GM18873 (cell line): ENCODE data around the gene FRMPD4.

Experiments used
- ATAC-seq: cut with Tn5 transposase; IDR thresholded peaks from one replicate; pipeline ENCODE4 v1.9.1; 2021; ENCODE audit warnings: mild to moderate bottlenecking, moderate library complexity, moderate number of reproducible peaks; ENCODE audit not compliant: unreplicated experiment, low FRiP score

FRMPD4 gene

DNA sequence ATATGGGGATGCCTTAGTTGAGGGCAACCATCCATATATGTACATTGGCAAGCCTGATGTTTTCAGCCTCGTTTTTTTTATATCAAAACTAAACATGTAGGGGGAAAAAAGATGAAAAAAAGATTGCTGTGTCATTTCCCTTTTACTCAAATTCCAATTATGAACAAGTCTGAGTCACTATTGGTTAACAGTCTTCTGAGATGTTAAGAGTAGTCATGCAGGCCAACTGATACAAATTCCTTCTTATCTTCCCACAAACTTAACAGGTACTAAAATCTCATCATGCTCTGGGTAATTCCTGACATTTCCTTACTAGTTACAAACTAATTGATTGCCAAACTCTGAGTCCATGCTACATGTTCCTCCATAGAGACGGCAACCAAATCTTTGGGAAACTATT lies 222.1 kb downstream of the FRMPD4 start:
- ATAC-seq: no peak

DNA sequence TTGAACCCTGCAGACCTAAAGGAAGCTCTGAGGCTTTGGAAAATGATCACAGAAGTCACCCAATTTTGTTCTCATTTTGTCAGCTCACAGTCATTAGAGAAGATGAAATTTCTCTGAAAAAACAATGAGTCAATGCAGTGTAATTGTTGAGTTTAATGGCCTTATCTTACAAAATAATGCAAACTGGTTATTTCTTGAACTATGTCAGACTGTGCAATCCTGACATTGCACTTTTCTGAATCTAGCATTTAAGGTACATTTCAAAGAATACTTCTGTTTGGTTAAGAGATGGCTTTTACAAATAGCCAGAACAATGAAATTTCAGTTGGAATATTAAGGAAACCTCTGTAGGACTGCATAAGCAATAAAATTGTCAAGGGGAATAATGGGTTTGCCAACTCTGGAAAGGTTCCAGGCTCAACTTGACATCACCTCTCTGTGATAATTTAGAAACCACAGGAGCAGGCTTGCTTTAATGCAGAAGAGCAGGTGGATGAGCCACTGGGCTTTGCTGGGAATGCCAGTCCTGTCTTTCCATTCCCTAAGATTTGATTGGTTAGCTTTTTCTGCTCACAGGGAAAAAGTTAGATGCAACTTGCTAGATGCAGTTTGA lies 222.8 kb downstream of the FRMPD4 start:
- ATAC-seq: no peak

DNA sequence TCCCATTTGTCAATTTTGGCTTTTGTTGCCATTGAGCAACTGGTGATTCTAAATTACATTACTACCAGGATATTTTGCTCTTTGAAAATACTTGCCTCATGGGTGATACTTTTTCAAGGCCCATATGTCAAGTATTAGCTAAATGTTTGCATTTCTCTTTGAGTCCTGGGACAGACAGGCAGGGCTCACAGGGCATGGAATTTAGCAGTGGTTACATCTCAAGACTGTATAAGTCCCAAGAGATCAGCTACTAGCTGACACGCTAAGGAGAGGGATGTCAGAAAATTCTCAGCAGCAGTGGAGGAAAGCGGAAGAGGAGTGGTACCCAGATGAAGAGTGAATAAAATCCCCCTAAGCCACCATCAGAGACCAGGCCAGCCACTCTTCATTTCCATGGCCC lies 224.9 kb downstream of the FRMPD4 start:
- ATAC-seq: no peak

DNA sequence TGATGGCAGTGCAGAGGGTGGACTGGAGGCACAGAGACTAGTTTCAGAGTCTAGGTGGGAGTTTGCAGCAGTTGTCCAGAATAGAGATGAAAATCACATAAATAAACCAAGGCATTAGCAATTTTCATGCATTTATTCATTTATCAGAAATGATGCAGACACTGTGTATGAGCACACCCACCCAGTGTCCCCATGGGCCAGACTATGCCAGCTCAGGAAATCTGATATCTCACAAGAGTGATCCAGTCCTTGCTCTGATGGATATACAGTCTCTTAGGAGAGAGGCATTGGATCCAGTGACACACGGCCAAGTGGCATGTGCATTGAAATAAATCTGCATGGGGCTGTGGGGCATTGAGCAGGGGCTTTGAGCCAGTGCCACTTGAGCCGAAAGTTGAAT lies 228.2 kb downstream of the FRMPD4 start:
- ATAC-seq: no peak

DNA sequence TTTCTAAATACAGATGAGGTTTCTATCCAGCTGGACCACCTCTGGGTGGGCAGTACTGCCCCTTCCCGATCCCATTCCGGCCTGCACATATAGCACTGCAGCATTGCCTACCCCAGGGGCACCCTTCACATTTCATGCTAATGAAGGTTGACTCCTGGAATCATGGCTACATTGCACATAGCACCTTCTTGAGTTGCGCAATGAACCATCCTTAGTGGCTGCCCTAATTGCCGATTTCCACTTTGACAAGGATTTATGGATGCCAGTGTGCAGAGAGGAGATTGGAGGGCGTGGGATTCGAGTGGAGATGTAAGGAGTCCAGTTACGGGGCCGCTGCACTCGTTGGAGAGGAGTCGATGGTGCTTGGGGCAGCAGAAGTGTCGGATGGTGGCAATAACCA lies 229.0 kb downstream of the FRMPD4 start:
- no peak for ATAC-seq

DNA sequence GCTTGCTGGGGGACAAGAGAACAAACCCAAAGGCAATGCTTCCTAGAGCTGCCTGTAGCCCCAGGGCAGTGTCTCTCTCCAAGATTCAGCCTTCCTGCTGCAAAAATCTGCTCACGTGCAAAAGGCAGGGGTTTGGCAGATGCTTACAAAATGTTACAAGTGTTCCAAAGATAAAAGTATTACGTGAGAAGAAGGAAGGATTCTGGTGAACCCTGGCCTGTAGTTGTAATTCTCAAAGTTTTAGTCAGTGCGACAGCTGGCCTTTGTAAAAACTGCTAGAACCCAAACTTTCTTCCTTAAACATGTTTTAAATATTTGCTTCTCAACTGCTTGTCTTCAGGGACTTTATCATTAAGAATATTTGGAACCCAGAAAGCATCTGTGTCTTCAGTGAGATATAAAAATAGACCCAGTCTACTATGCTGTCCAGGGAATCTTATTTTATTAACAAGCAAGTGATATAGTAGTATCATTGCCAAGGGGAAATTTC lies 232.3 kb downstream of the FRMPD4 start:
- ATAC-seq: no peak

DNA sequence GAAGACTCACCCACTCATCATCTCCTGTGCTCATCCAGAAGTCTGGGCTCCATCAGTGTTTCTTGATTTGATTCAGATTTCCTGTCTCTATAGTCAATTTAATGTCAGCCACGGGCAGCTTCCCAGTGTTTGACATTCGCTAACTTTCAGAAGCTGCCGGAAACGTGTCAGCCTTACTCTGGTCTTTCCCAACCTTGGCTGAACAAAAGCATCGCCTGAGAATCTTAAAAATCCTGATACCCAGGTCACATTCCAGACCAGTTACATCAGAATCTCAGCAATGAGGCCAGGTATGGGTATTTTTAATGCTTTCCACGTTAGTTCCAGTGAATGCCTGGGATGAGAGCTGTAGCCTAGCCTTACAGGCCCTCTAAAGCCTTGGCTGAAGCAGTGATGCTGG lies 233.8 kb downstream of the FRMPD4 start:
- ATAC-seq: no peak

DNA sequence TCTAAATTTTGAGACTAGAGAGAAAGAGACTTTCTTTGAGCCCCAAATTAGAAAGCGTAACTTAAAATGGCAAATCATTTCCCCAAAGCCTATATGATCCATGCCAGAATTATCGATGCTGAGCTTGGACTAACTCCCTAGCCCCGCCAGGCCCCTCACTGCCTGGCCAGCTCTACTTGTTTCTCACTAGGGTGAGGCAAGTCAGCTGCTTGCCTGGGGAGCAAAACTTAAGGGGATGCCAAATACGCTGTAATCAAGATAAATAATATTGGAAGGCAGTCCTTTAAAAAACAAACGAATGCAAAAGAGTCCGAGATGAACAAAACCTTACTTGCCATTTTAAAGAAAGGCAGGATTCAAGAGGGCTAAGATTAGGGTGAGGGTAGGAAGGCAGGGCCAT lies 236.0 kb downstream of the FRMPD4 start:
- ATAC-seq: no peak

DNA sequence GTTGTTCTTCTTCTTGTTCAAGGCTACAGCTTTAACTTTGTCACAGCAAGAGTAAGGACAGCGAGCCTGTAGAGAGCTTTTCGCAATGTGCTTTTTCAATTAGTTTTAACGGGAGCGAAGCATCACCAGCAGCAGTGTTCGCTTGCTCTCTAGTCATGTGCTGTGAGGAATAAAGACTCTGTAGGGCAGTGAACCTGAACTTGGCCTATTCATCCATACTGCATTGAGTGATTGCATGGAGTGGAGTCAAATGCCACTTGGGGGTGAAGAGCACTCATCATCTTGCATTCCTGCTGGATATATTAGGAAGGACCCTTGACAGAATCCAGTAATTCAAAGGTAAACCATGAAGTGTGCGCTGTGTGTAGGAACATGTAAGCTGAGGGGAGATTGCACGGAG lies 240.0 kb downstream of the FRMPD4 start:
- no peak for ATAC-seq

DNA sequence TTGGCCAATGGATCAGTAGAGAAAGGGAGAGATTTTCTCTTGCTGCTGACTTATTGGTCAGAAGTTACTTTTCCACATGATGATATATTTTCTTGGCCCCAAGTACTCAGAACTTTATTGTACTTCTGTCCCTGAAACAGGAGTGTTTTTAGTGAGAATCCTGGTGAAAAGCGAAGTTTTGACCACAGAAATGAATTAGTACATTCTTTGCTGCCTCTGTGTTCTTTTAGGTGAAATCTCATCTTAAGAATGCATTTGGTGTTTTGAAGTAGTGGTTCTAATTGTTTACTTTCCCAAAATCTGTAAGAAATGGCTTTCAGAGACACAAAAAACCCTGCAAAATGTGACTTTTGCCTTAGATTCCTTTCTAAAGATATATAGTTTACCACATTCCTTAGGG lies 240.4 kb downstream of the FRMPD4 start:
- no peak for ATAC-seq

DNA sequence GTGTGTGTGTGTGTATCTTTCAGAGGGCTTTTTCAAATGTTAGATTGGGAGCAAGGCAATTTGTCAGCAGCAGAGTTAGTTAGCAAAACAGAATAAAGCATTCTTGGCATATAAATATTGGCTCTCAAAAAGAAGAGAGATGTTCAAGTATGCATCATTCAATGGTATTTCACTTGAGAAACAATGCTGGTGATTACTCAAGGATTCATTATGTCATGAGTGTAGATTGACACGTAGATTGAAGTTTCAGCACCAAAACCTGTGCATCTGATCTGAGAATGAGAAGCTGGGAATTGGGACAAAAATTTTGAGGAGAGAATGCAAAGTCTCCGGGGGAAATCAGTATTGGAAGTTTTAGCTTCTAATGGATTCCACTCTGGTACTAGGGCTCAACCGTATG lies 241.4 kb downstream of the FRMPD4 start:
- ATAC-seq: no peak

DNA sequence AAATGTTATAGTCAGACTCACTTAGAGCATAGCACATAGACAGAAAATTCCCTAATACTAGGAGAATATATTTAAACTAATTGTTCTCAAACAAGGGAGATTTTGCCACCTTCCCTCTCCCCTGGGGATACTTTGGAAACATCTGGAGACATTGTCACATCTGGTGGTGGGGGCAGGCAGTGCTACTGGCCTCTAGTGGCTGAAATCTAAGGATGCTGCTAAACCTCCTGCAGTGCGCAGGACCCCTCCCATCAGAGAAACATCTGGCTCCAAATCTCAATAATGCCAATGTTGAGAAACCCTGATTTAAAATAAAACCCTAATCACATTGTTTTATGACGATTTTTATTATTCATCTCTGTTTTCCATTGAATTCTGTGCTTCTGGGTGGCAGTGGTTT lies 244.9 kb downstream of the FRMPD4 start:
- no peak for ATAC-seq

DNA sequence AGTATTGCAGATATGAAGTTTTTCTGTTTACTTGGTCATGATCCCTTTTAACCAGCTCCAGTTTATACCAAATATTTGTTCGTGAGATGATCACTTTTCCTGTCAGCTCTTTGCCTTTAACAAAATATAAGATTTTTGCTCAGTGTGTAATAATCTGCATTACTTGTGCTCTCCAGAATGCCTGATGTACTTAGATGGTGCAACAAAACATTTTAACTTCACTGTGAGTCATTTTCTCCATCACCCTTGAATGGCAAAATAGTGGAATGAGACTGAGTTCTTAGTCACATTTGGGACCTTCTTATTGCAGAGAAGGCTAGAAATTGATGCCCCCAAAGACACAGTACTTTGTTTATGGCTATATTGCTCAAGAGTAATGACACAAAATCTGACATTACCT lies 252.0 kb downstream of the FRMPD4 start:
- ATAC-seq: no peak

DNA sequence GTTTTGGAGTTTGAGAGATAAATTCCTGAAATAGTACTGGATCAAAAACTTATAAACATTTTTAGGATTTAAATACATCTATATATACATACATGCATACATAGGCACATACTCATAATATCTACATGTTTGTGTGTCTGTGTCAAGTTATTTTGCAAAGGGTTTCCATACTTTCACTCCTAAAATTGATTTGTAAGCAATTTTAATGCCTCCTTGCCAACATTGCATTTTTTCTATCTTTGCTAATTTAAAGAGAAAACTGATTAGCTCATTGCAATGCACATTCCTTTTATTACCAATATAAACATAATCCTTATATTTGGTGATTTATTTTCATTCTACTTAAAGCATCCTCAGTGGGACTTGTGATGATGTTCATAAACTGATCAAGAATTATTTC lies 258.3 kb downstream of the FRMPD4 start:
- ATAC-seq: no peak

DNA sequence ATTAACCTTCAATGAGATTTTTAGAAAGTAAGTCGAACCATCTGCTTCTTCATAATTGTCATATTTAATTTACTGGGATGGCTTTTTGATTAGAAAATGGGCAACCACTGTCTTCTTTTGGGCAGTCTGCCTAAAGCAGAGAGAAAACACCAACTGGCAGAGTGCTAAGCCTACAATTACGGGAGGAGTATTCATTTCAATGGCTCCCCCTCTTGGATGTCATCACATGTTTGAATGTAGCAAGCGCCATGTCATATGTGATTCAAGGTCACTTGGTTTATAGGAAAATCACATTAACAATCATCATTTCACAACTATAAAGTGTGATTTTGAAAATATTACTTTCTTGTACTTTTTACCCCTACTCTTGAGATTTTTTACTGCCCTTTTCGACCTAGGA lies 261.9 kb downstream of the FRMPD4 start:
- no peak for ATAC-seq

DNA sequence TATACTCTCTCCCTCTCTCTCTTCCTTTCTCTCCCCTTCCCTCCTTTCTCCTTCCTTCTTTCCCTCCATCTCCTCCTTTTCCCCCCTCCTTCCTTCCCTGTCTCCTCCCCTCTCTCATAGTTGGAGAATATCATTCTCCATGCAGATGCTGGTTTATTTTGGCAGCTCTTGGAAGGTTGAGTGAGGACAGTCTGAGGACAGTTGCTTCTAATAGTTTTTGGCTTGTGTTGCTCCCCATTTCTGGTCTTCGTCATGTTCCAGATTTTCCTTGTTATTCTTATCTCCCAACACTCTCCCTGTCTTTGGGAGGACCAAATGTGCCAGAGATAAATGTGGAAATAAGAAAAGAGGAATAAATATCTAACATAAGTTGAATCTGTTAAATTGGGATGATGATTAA lies 263.0 kb downstream of the FRMPD4 start:
- ATAC-seq: no peak

DNA sequence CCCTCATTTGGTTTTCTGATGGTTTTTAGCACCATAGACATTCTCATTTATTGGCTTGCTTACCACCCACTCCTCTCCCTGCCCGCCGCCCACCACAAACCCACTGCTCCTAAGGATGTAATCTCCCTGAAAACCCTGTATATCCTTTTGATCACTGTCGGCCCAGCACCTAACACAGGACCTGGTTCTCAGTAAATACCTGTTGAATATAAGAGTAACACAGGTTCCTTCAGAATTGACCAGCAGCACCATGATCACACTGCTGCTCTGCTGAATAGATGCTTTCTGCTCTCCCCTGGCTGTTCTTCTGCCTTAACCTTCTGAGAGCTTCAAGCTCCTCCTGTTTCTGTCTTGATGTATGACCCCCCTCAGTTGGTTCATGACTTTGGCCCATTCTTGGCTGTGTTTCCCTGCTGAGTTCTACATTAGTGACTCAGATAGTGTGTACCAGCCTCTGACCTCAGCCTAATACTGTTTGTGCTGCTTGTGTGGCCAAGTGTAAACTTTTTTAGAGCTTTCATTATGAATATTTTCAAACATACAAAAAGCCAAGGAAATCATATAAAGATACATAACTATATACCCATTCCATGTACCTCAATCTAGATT lies 265.3 kb downstream of the FRMPD4 start:
- no peak for ATAC-seq

DNA sequence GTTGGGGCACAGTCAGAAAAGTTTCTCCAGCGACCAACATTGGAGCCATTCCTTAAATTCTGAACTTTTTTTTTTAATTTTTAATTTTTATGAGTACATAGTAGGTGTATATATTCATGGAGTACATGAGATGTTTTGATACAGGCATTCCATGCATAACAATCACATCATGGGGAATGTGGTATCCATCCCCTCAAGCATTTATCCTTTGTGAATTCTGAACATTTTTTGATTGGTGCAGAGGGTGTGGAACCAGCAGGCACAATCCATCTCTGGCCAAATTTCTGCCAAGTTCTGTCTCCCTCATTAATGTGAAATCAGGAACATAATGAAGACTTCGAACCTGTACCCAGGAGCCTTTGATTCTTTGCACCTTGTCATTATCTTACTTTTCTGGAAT lies 267.0 kb downstream of the FRMPD4 start:
- ATAC-seq: no peak

DNA sequence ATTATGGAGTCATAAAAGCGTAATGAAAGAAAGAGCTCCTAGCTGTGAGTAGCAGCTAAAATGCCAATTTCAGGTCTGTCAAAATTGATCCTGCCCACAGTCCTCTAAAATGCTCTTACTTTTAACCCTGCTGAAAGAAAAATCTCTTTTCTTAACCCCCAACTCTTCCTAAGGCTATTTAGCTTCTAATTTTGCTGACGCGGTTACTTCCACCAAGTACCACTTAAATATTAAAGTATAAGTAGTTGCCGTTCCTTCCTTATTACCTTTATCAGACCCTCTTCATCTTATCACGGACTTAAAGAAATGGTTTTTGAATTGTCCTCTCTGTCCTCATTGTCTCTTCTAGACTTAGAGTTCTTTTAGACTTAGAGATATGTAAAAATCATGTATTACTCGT lies 272.2 kb downstream of the FRMPD4 start:
- ATAC-seq: no peak

DNA sequence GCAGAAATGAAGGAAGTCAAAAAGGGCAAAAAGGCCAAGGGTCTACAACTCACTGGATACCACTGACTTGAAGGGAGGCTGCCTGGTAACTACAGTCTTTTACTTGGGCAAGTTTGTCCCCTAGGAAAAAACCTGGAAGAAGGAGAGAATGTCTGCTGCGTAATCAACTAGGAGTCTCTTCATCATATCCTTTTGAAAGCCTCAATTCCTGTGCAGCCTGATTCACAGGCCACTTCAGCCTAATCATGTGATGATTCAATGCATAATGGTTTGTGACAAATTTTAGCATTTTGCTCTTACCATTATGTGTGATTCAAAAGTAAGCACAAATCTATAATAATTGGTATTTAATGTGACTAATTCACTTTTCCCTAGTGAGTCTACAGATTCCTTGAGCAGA lies 273.6 kb downstream of the FRMPD4 start:
- no peak for ATAC-seq

DNA sequence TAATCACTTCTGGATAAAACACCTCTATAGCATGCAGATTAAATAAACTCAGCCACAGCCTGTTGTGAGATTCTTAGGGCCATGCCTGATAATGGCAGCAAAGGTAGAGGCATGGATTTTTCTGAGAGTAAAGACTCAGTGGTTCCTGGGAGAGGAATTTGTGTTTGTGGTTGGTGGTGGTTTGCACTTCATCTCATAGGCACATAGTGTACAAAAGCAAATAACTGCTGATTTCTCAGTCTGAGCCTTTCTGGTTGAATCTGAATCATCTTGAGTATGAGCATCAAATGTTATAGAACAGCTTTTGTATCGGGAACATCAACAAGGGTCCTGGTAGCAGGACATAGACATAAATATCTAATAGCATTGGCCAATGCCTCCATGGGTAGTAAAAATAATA lies 274.3 kb downstream of the FRMPD4 start:
- ATAC-seq: no peak

DNA sequence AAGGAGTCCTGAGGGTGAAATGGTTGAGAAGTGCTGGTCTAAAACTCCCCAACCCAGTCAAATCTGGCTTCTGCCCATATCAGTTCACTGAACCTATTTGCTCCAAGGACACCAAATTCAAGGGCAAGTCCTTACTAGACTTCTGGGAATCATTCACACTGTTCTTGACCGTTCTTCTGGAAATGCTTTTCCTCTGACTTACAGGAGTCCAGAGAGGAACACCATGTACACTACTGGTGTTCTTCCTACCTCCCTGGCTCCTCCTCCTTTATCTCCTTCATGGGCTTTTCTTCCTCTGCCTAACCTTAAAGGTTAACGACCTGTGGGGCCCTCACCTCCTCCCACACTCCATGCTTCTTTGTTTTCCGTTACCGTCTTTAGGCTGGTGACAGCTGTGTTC lies 281.3 kb downstream of the FRMPD4 start:
- no peak for ATAC-seq

DNA sequence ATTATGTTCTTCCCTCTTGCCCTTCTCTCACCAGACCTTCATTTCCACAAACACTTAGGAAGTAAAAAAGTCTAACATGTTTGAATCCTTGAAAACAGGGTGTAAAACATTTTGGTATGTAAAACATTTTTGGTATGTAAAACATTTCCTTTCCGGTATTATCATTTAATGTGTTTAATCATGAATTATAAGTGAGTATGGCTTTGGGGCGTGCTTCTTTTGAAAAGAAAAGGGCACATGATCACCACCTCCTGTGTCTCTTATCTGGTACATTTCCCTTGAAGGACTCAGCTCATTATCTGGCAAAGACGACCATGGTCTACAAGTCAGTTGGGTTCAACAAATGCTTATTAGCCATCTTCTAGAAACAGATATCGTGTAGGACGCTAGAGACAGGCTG lies 283.6 kb downstream of the FRMPD4 start:
- ATAC-seq: no peak
